GM12878 (cell line): Measurements from ENCODE around the gene ASPDH. TPM values are rescaled to one million over a fixed set of nuclear protein-coding genes. Genes with fewer than 3 reads are reported as not detected.

Experiments used
- ATAC-seq: fragments of 200-7000 bp; cut with Tn5 transposase; 3 replicates; pipeline ENCODE4 v1.9.1; 2020; ENCODE audit warnings: mild to moderate bottlenecking, moderate library complexity
- BruUV-seq: library from RNA; stranded (reverse); fragments of 400-500 nt; replicated peaks from 2 replicates; lab custom pipeline; 2021; lab: Mats Ljungman, UMichigan
- CTCF ChIA-PET: fragments of 300-600 bp; sonication (Branson Sonifier 250); formaldehyde crosslinking; extraction: SDS; loops from one replicate; lab custom pipeline; 2021; ENCODE audit warnings: inconsistent platforms; lab: Yijun Ruan, JAX
- POLR2A ChIA-PET: fragments of 350-600 bp; formaldehyde crosslinking; extraction: SDS; loops from one replicate; lab custom pipeline; 2021; ENCODE audit warnings: inconsistent platforms; lab: Charles Lee
- RAD21 ChIA-PET: fragments of 300-600 bp; sonication (Branson Sonifier 250); formaldehyde crosslinking; loops from one replicate; lab custom pipeline; 2023; ENCODE audit warnings: antibody characterized with exemption; ENCODE audit not compliant: unreplicated experiment; lab: Charles Lee
- SMC1A ChIA-PET: fragments of 300-600 bp; sonication (Branson Sonifier 250); formaldehyde crosslinking; loops from one replicate; lab custom pipeline; 2023; ENCODE audit not compliant: unreplicated experiment, uncharacterized antibody; lab: Charles Lee
- DNase-seq: peaks from one replicate; pipeline ENCODE4 v3.0.0-alpha.2; 2011; ENCODE audit warnings: low read depth, low spot score
- FAIRE-seq: peaks from 3 replicates; lab custom pipeline; 2011; peaks lifted over from hg19 to GRCh38; lab: Jason Lieb, UNC
- H2AFZ ChIP-seq: 2 replicates; pipeline ENCODE4 v1.6.0; 2011; ENCODE audit warnings: low read depth, low read length, control low read depth; ENCODE audit not compliant: control insufficient read depth
- H3K27ac ChIP-seq: 2 replicates; pipeline ENCODE4 v1.5.1; 2011; ENCODE audit warnings: control low read depth; ENCODE audit not compliant: control insufficient read depth, insufficient read depth
- H3K27me3 ChIP-seq, 2 experiments: replicated peaks in 1 of 2; 2 replicates each; pipeline versions ENCODE4 v1.6.0 to v1.6.1; 2011; ENCODE audit warnings: low read length in 1 of 2; ENCODE audit not compliant: control insufficient read depth in 2 of 2, insufficient read depth in 2 of 2
- H3K36me3 ChIP-seq, 2 experiments: 2 replicates each; pipeline ENCODE4 v1.5.1; 2011; ENCODE audit warnings: low read length in 1 of 2; ENCODE audit not compliant: control insufficient read depth in 2 of 2, insufficient read depth in 2 of 2
- H3K4me1 ChIP-seq: 2 replicates; pipeline ENCODE4 v1.6.1; 2011; ENCODE audit warnings: mild to moderate bottlenecking, low read length, moderate library complexity, mixed read lengths; ENCODE audit not compliant: control insufficient read depth, insufficient read depth
- H3K4me2 ChIP-seq: 2 replicates; pipeline ENCODE4 v1.6.0; 2011; ENCODE audit warnings: control low read depth; ENCODE audit not compliant: control insufficient read depth, insufficient read depth
- H3K4me3 ChIP-seq: fragments of 200-600 bp; sonication (generic); 2 replicates; pipeline ENCODE4 v1.5.1; 2016
- H3K79me2 ChIP-seq: 2 replicates; pipeline ENCODE4 v1.6.0; 2011; ENCODE audit warnings: low read length; ENCODE audit not compliant: control insufficient read depth, insufficient read depth
- H3K9ac ChIP-seq: 2 replicates; pipeline ENCODE4 v1.8.0; 2011; ENCODE audit warnings: low read length, control low read depth, mixed read lengths; ENCODE audit not compliant: control insufficient read depth, insufficient read depth
- H3K9me3 ChIP-seq: replicated peaks from 3 replicates; pipeline ENCODE4 v1.5.1; 2011; ENCODE audit warnings: mild to moderate bottlenecking, low read length; ENCODE audit not compliant: control insufficient read depth, insufficient read depth
- H4K20me1 ChIP-seq: 2 replicates; pipeline ENCODE4 v1.6.0; 2011; ENCODE audit not compliant: control insufficient read depth, insufficient read depth
- BCLAF1 ChIP-seq: fragments of 450-650 bp; IDR thresholded peaks from 2 replicates; pipeline ENCODE4 v1.6.1; 2017; ENCODE audit warnings: antibody characterized with exemption, mild to moderate bottlenecking, moderate library complexity
- ESRRA ChIP-seq: IDR thresholded peaks from 2 replicates; pipeline ENCODE4 v1.6.1; 2012; ENCODE audit warnings: mild to moderate bottlenecking, low read length, improper control_type of control experiment
- IKZF1 ChIP-seq: fragments of 450-650 bp; conservative IDR thresholded peaks from 2 replicates; pipeline ENCODE4 v1.6.1; 2017; ENCODE audit warnings: antibody characterized with exemption, mild to moderate bottlenecking
- JUND ChIP-seq: IDR thresholded peaks from 2 replicates; pipeline ENCODE4 v1.6.1; 2012; ENCODE audit warnings: low read depth, mild to moderate bottlenecking, low read length, improper control_type of control experiment, moderate library complexity
- PAX5 ChIP-seq: IDR thresholded peaks from 2 replicates; pipeline ENCODE4 v1.6.1; 2011; ENCODE audit warnings: low read depth, low read length, borderline replicate concordance
- POLR2AphosphoS2 ChIP-seq: IDR thresholded peaks from 2 replicates; pipeline ENCODE4 v1.6.1; 2011; ENCODE audit warnings: low read depth, mild to moderate bottlenecking, low read length, improper control_type of control experiment, moderate library complexity
- RAD21 ChIP-seq: IDR thresholded peaks from 2 replicates; pipeline ENCODE4 v1.6.1; 2011; ENCODE audit warnings: mild to moderate bottlenecking, low read depth, low read length, moderate library complexity; ENCODE audit not compliant: insufficient read depth
- TCF3 ChIP-seq: IDR thresholded peaks from 2 replicates; pipeline ENCODE4 v1.6.1; 2012; ENCODE audit warnings: low read depth, mild to moderate bottlenecking, low read length, borderline replicate concordance; ENCODE audit not compliant: insufficient read depth
- ZNF384 ChIP-seq: IDR thresholded peaks from 2 replicates; pipeline ENCODE4 v1.6.1; 2012; ENCODE audit warnings: low read depth, mild to moderate bottlenecking, low read length, improper control_type of control experiment, borderline replicate concordance
- WGBS: methylation state at CpG from one replicate; pipeline ENCODE4 v1.1.6; 2016; ENCODE audit warnings: low lambda C conversion rate; ENCODE audit not compliant: insufficient replicate concordance, insufficient coverage; ENCODE audit errors: missing lambda C conversion rate; 5-methylcytosine and 5-hydroxymethylcytosine counted together
- in situ Hi-C: fragments of 300-500 bp; cut with MboI; formaldehyde crosslinking; loops from 9 replicates; pipeline ENCODE4 v1.14.3; 2018; ENCODE audit warnings: mixed read lengths
- intact Hi-C: fragments of 100-400 bp; cut with micrococcal nuclease; formaldehyde crosslinking; loops from one replicate; pipeline ENCODE4 v1.14.2; 2022; ENCODE audit not compliant: unreplicated experiment
- polyA plus RNA-seq, 11 experiments: library from polyadenylated mRNA; depleted of rRNA in 4 of 11; unstranded in 6 of 11; stranded (reverse) in 5 of 11; fragments of >200 nt; fragmentation: Nextera tagmentation in 4 of 11; fragmentation: Illumina TruSeq in 1 of 11; extraction: Ambion mirVana in 4 of 11; extraction: Trizol in 1 of 11; gene quantifications; 1 replicate in 1 of 11; 2 replicates in 10 of 11; pipeline versions ENCODE4 v1.2.1 to v1.2.3, GENCODE V29; 2011 to 2016; ENCODE audit warnings: inconsistent platforms in 2 of 11, missing spikeins in 2 of 11, low read depth in 1 of 11
- total RNA-seq, 4 experiments: library from RNA; depleted of rRNA in 3 of 4; stranded (reverse); fragments of >200 nt in 3 of 4; fragmentation: Illumina TruSeq in 1 of 4; extraction: Trizol in 1 of 4; gene quantifications; 2 replicates each; pipeline versions ENCODE4 v1.2.1 to v1.2.3, GENCODE V29; 2013 to 2021
- TF ChIP-seq, protein P1 (sequence below): fragments of 450-650 bp; formaldehyde crosslinking; IDR thresholded peaks from 2 replicates; pipeline ENCODE4 v1.5.0; 2022; ENCODE audit warnings: mild to moderate bottlenecking, missing genetic modification characterization

Gene ASPDH
- total and polyA plus RNA-seq, 10 of the 15 experiments (the other 5 are each of a cell fraction or from before 2014, with no cell fraction given) = not detected

- no peak for TF ChIP-seq BCLAF1
- no peak for TF ChIP-seq ESRRA
Observed at GRCh38 chr19:50562996-50563395, 49.3 kb upstream of the ASPDH start (continued).

- WGBS = 19% methylated on average over 4 of the region's 4 CpGs
- in situ Hi-C loops = no loop called here
- TF ChIP-seq ZNF384 (no peak), POLR2AphosphoS2 (no peak), RAD21 (no peak), PAX5 (no peak), IKZF1 (no peak), JUND (no peak), TCF3 (no peak)
- TF ChIP-seq, protein P1, sequence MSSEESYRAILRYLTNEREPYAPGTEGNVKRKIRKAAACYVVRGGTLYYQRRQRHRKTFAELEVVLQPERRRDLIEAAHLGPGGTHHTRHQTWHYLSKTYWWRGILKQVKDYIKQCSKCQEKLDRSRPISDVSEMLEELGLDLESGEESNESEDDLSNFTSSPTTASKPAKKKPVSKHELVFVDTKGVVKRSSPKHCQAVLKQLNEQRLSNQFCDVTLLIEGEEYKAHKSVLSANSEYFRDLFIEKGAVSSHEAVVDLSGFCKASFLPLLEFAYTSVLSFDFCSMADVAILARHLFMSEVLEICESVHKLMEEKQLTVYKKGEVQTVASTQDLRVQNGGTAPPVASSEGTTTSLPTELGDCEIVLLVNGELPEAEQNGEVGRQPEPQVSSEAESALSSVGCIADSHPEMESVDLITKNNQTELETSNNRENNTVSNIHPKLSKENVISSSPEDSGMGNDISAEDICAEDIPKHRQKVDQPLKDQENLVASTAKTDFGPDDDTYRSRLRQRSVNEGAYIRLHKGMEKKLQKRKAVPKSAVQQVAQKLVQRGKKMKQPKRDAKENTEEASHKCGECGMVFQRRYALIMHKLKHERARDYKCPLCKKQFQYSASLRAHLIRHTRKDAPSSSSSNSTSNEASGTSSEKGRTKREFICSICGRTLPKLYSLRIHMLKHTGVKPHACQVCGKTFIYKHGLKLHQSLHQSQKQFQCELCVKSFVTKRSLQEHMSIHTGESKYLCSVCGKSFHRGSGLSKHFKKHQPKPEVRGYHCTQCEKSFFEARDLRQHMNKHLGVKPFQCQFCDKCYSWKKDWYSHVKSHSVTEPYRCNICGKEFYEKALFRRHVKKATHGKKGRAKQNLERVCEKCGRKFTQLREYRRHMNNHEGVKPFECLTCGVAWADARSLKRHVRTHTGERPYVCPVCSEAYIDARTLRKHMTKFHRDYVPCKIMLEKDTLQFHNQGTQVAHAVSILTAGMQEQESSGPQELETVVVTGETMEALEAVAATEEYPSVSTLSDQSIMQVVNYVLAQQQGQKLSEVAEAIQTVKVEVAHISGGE (CRISPR knock-in tag) = no peak
- peaks cover 7% of the 10 kb centered on the region for H3K4me1 ChIP-seq
- ChIA-PET POLR2A (no interaction called here), RAD21 (no interaction called here), SMC1A (no interaction called here), CTCF (interaction anchor here (1.7 kb wide), 1 partner anchor 24 kb away, joined by 3 read pairs; no protein-coding TSS in a partner anchor)
- intact Hi-C loops = no loop called here
- H3K27me3 ChIP-seq = peaks cover 2 to 12% of the 10 kb centered on the region in 2 experiments; a peak in 3 of 4 replicates
- no TSS peak for BruUV-seq
- no peaks in the 10 kb centered on the region for H3K9me3 ChIP-seq
- no peak overlapping the region for H3K4me3 ChIP-seq
- H3K4me2 ChIP-seq = no peak overlapping the region
- FAIRE-seq (no peak), DNase-seq (no peak), ATAC-seq (no peak)
- no peak overlapping the region for H2AFZ ChIP-seq
- no peaks in the 10 kb centered on the region for H3K36me3 ChIP-seq
- no peak overlapping the region for H3K9ac ChIP-seq
- H3K79me2 ChIP-seq = no peaks in the 10 kb centered on the region
- no peak overlapping the region for H3K27ac ChIP-seq
- H4K20me1 ChIP-seq = no peaks in the 10 kb centered on the region
Observed at GRCh38 chr19:50562329-50562728, 48.6 kb upstream of the ASPDH start.
